Stomach (tissue), 4 donors: ENCODE measurements around the gene SH3GL2.

Experiments used
- EP300 ChIP-seq: sonication (generic); formaldehyde crosslinking; IDR thresholded peaks from one replicate; pipeline ENCODE4 v1.6.1; 2017; ENCODE audit warnings: antibody characterized with exemption
- POLR2A ChIP-seq, 4 donors: fragments of 450-650 bp; IDR thresholded peaks; one replicate each; pipeline ENCODE4 v1.6.1; 2016; ENCODE audit warnings: antibody characterized with exemption in 4 of 4, control low read depth in 2 of 4, mild to moderate bottlenecking in 1 of 4, moderate library complexity in 1 of 4
- POLR2AphosphoS5 ChIP-seq, 3 donors: sonication (generic); formaldehyde crosslinking; IDR thresholded peaks; one replicate each; pipeline ENCODE4 v1.6.1; 2016; ENCODE audit warnings: antibody characterized with exemption in 3 of 3

GRCh38 chr9:17635115-17635890, 56.4 kb downstream of the SH3GL2 start:
- TF ChIP-seq POLR2A (IDR thresholded peaks at IDR 0.05) (no peak), EP300 (no peak), POLR2AphosphoS5 (IDR thresholded peaks at IDR 0.05) (no peak)
